SK-N-SH (cell line): ENCODE results near the gene DMD. TPM values are rescaled to one million over a fixed set of nuclear protein-coding genes. Genes with fewer than 3 reads are reported as not detected.

ENCODE experiments used
- CTCF ChIA-PET: fragments of 300-600, 350-600 bp; formaldehyde crosslinking; extraction: SDS; loops from one replicate; lab custom pipeline; 2021; lab: Yijun Ruan, JAX
- POLR2A ChIA-PET: fragments of 350-600 bp; sonication (Branson Sonifier 250); formaldehyde crosslinking; extraction: SDS; loops from one replicate; lab custom pipeline; 2020; ENCODE audit warnings: antibody characterized with exemption, inconsistent platforms; lab: Yijun Ruan, JAX
- DNase-seq: peaks from one replicate; pipeline ENCODE4 v3.0.0; 2012
- H2AFZ ChIP-seq: fragments of 200-600 bp; sonication (generic); 2 replicates; pipeline ENCODE4 v1.8.1; 2016; ENCODE audit warnings: antibody characterized with exemption, mild to moderate bottlenecking, low read depth
- H3F3A ChIP-seq: fragments of 200-600 bp; sonication (generic); replicated peaks from 2 replicates; pipeline ENCODE3; 2016; ENCODE audit warnings: antibody characterized with exemption, mild to moderate bottlenecking; ENCODE audit not compliant: insufficient read depth
- H3K27ac ChIP-seq, 2 experiments: fragments of 200-500 bp in 1 of 2; fragments of 200-600 bp in 1 of 2; sonication (Bioruptor generic) in 1 of 2; sonication (generic), shearing (Covaris generic) in 1 of 2; 2 replicates each; pipeline versions ENCODE4 v1.5.1 to v1.6.1; 2014 to 2016; ENCODE audit warnings: low read depth in 2 of 2, inconsistent platforms in 1 of 2, low read length in 1 of 2, mild to moderate bottlenecking in 1 of 2, mixed read lengths in 1 of 2
- H3K27me3 ChIP-seq: fragments of 200-600 bp; sonication (generic), shearing (Covaris generic); 2 replicates; pipeline ENCODE4 v1.6.1; 2016; ENCODE audit warnings: mixed run types; ENCODE audit not compliant: insufficient read depth
- H3K36me3 ChIP-seq, 2 experiments: fragments of 200-500 bp in 1 of 2; fragments of 200-600 bp in 1 of 2; sonication (Bioruptor generic) in 1 of 2; sonication (generic) in 1 of 2; replicated peaks in 1 of 2; 2 replicates each; pipeline versions ENCODE3 to v1.5.1; 2014 to 2016; ENCODE audit warnings: low read length in 1 of 2, mild to moderate bottlenecking in 1 of 2; ENCODE audit not compliant: insufficient read depth in 2 of 2, control insufficient read depth in 1 of 2
- H3K4me1 ChIP-seq, 2 experiments: fragments of 200-500 bp in 1 of 2; fragments of 200-600 bp in 1 of 2; sonication (Bioruptor generic) in 1 of 2; sonication (generic), shearing (Covaris generic) in 1 of 2; 2 replicates each; pipeline versions ENCODE4 v1.5.1 to v1.6.1; 2014 to 2016; ENCODE audit warnings: low read depth in 1 of 2, low read length in 1 of 2, mixed run types in 1 of 2; ENCODE audit not compliant: insufficient read depth in 2 of 2, control insufficient read depth in 1 of 2
- H3K4me2 ChIP-seq: fragments of 200-600 bp; sonication (generic), shearing (Covaris generic); 2 replicates; pipeline ENCODE4 v1.6.1; 2017; ENCODE audit warnings: mixed run types
- H3K4me3 ChIP-seq, 2 experiments: fragments of 200-500 bp in 1 of 2; fragments of 200-600 bp in 1 of 2; sonication (Bioruptor generic) in 1 of 2; sonication (generic), shearing (Covaris generic) in 1 of 2; 2 replicates each; pipeline versions ENCODE4 v1.5.1 to v1.8.1; 2014 to 2016; ENCODE audit warnings: low read depth in 2 of 2, inconsistent platforms in 1 of 2, low read length in 1 of 2, mild to moderate bottlenecking in 1 of 2, mixed read lengths in 1 of 2, moderate library complexity in 1 of 2
- H3K79me2 ChIP-seq: fragments of 200-600 bp; sonication (generic); 2 replicates; pipeline ENCODE4 v1.8.1; 2017; ENCODE audit warnings: mild to moderate bottlenecking; ENCODE audit not compliant: insufficient read depth
- H3K9ac ChIP-seq: fragments of 200-600 bp; sonication (generic); 2 replicates; pipeline ENCODE4 v1.6.1; 2017; ENCODE audit warnings: mixed run types
- H3K9me2 ChIP-seq: fragments of 200-600 bp; sonication (generic); 2 replicates; pipeline ENCODE4 v1.6.1; 2017; ENCODE audit warnings: mixed run types
- H3K9me3 ChIP-seq: fragments of 200-600 bp; sonication (generic); 2 replicates; pipeline ENCODE4 v1.6.1; 2017; ENCODE audit warnings: mixed run types, mild to moderate bottlenecking, moderate library complexity
- H4K20me1 ChIP-seq: fragments of 200-600 bp; sonication (generic); 2 replicates; pipeline ENCODE4 v1.6.1; 2017; ENCODE audit warnings: mild to moderate bottlenecking, mixed run types; ENCODE audit not compliant: insufficient read depth
- CHD2 ChIP-seq: fragments of 150-350 bp; IDR thresholded peaks from 2 replicates; pipeline ENCODE4 v1.6.1; 2018; ENCODE audit warnings: low read length; ENCODE audit not compliant: partially characterized antibody
- ELF1 ChIP-seq: IDR thresholded peaks from 2 replicates; pipeline ENCODE4 v1.4.0; 2012
- EZH2phosphoT487 ChIP-seq: fragments of 200-600 bp; sonication (generic); IDR thresholded peaks from 2 replicates; pipeline ENCODE4 v1.6.1; 2017; ENCODE audit warnings: low read depth, mixed run types, mild to moderate bottlenecking, antibody characterized with exemption, moderate library complexity, borderline replicate concordance
- FOSL2 ChIP-seq: IDR thresholded peaks from 2 replicates; pipeline ENCODE4 v1.4.0; 2012; ENCODE audit warnings: low read depth, mild to moderate bottlenecking, moderate library complexity, borderline replicate concordance
- GABPA ChIP-seq: IDR thresholded peaks from 2 replicates; pipeline ENCODE4 v1.4.0; 2012; ENCODE audit warnings: low read depth, mild to moderate bottlenecking
- GATA2 ChIP-seq: sonication (generic); formaldehyde crosslinking; IDR thresholded peaks from 2 replicates; pipeline ENCODE4 v1.5.0; 2020; ENCODE audit warnings: mild to moderate bottlenecking, missing genetic modification reagents
- MXI1 ChIP-seq: IDR thresholded peaks from 2 replicates; pipeline ENCODE4 v1.6.1; 2012; ENCODE audit warnings: mild to moderate bottlenecking, low read depth, low read length, improper control_type of control experiment
- NRF1 ChIP-seq: IDR thresholded peaks from 2 replicates; pipeline ENCODE4 v1.6.1; 2012; ENCODE audit warnings: low read depth, mild to moderate bottlenecking, low read length
- RAD21 ChIP-seq: IDR thresholded peaks from 2 replicates; pipeline ENCODE4 v1.6.1; 2012; ENCODE audit warnings: mild to moderate bottlenecking, low read length
- REST ChIP-seq: IDR thresholded peaks from 2 replicates; pipeline ENCODE4 v1.6.1; 2012; ENCODE audit warnings: mild to moderate bottlenecking, low read depth, low read length, moderate library complexity
- RFX5 ChIP-seq: IDR thresholded peaks from 2 replicates; pipeline ENCODE4 v1.6.1; 2012; ENCODE audit warnings: mild to moderate bottlenecking, improper control_type of control experiment, low read length
- SIN3A ChIP-seq: IDR thresholded peaks from 2 replicates; pipeline ENCODE4 v1.6.1; 2012; ENCODE audit warnings: low read depth, mild to moderate bottlenecking, low read length, moderate library complexity, borderline replicate concordance
- SMC3 ChIP-seq: IDR thresholded peaks from 2 replicates; pipeline ENCODE4 v1.6.1; 2012; ENCODE audit warnings: low read depth, low read length, improper control_type of control experiment
- YY1 ChIP-seq: IDR thresholded peaks from 2 replicates; pipeline ENCODE4 v1.4.0; 2012; ENCODE audit warnings: low read depth, mild to moderate bottlenecking
- WGBS: methylation state at CpG from one replicate; pipeline ENCODE4 v1.1.6; 2017; ENCODE audit warnings: low lambda C conversion rate; 5-methylcytosine and 5-hydroxymethylcytosine counted together
- polyA plus RNA-seq, 3 experiments: library from polyadenylated mRNA; depleted of rRNA; stranded (reverse); fragments of >200 nt; gene quantifications; 2 replicates each; pipeline ENCODE4 v1.2.3, GENCODE V29; 2012
- TF ChIP-seq, protein P1 (sequence below): IDR thresholded peaks from 2 replicates; pipeline ENCODE4 v1.4.0; 2012; ENCODE audit warnings: low read depth

The DMD gene
- polyA plus RNA-seq, 1 of the 3 experiments (the other 2 are of a cell fraction) = 3.9 TPM

DNA sequence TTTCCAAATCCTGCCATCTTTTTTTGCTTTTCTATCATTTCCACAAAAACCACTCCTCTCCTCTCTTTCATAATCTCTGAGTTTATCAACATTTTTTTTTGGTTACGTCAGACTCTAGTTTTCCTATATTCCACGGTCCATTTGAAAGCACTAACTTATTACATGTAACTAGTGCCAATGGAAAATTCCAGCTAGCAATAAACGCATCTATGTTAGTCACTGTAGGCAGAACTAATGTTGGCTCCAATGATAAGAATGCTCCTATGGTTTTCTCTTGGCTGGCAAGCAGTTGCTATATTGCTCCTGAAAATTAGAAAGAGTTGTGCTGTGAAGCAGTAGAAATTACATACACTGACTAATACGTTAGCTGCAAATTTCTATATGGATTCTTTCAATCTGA, 1504.9 kb downstream of the DMD start:
- H3K4me1 ChIP-seq = no peaks in the 10 kb centered on the region
- no peaks in the 10 kb centered on the region for H3F3A ChIP-seq
- no peak overlapping the region for H3K27ac ChIP-seq
- H3K27me3 ChIP-seq = no peaks in the 10 kb centered on the region
- no peak for TF ChIP-seq RAD21
- no peak for TF ChIP-seq RFX5
- TF ChIP-seq, protein P1, sequence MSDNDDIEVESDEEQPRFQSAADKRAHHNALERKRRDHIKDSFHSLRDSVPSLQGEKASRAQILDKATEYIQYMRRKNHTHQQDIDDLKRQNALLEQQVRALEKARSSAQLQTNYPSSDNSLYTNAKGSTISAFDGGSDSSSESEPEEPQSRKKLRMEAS = no peak
- no peak for TF ChIP-seq GATA2 (CRISPR knock-in tag)
- TF ChIP-seq MXI1 = no peak
- no peak for TF ChIP-seq REST
- TF ChIP-seq YY1 = no peak
- no peak for TF ChIP-seq GABPA
- TF ChIP-seq SIN3A = no peak
- no peak for TF ChIP-seq FOSL2
- TF ChIP-seq ELF1 = no peak
- no peak for TF ChIP-seq NRF1
- no peak for TF ChIP-seq SMC3
- TF ChIP-seq EZH2phosphoT487 = no peak
- no peak overlapping the region for H2AFZ ChIP-seq
- CTCF ChIA-PET = no interaction called here
- H3K9ac ChIP-seq = no peak overlapping the region
- H4K20me1 ChIP-seq = no peaks in the 10 kb centered on the region
- H3K79me2 ChIP-seq = no peaks in the 10 kb centered on the region
- H3K9me3 ChIP-seq = no peaks in the 10 kb centered on the region
- H3K4me3 ChIP-seq = no peak overlapping the region
- WGBS = 17% methylated on average over 4 of the region's 4 CpGs
- DNase-seq = no peak
- H3K9me2 ChIP-seq = no peaks in the 10 kb centered on the region
- H3K36me3 ChIP-seq = no peaks in the 10 kb centered on the region
- no peak overlapping the region for H3K4me2 ChIP-seq
- POLR2A ChIA-PET = no interaction called here

DNA sequence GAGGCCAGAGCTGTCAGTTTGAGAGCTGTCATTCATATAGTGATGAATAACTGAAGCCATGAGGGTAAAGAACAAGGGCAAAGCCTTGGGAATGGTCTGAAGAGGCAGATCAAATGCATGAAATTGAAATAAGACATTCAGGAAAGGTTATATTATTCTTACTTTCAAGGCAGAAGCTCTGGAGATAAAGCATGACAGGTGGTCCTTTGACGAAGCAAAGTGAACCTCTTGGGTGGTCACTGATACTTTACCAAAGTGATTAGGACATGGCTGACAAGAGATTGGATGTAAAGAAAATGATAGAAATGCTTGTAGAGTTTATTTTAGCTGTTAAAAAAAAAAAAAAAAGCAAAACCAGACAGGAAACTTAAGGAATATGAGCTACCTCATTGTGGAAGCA, 1505.5 kb downstream of the DMD start:
- Histone ChIP-seq H3K9me2 (no peaks in the 10 kb centered on the region), H3K9ac (no peak overlapping the region), H3K79me2 (no peaks in the 10 kb centered on the region), H3K36me3 (no peaks in the 10 kb centered on the region), H3F3A (no peaks in the 10 kb centered on the region), H2AFZ (no peak overlapping the region), H4K20me1 (no peaks in the 10 kb centered on the region), H3K27ac (no peak overlapping the region), H3K9me3 (no peaks in the 10 kb centered on the region), H3K4me3 (no peak overlapping the region), H3K4me1 (no peaks in the 10 kb centered on the region), H3K27me3 (no peaks in the 10 kb centered on the region), H3K4me2 (no peak overlapping the region)
- CTCF ChIA-PET = no interaction called here
- DNase-seq = no peak
- TF ChIP-seq CHD2 = no peak
- POLR2A ChIA-PET = no interaction called here
- WGBS = 47% methylated on average over 1 of the region's 1 CpG
